GM19193 (cell line): ENCODE data around the gene LCE6A.

Experiments
- POLR2A ChIP-seq: IDR thresholded peaks from 4 replicates; pipeline ENCODE4 v1.6.1; 2011; ENCODE audit not compliant: insufficient read depth, insufficient read length; ENCODE audit errors: extremely low read depth

LCE6A gene

GRCh38 chr1:152842556-152842955 is at the start of gene LCE6A:
Gene LCE6A, plus strand, starts transcription at chr1:152842856. Its CDS starts 665 bp downstream, at chr1:152843521.
- no peak for TF ChIP-seq POLR2A

- TF ChIP-seq POLR2A, result no peak
These were observed 47.0 kb upstream of the LCE6A start for GRCh38 chr1:152795686-152796085.

GRCh38 chr1:152796421-152796820 is 46.2 kb upstream of the LCE6A start, which contains the start of gene LCE1D:
Gene LCE1D, plus strand, starts transcription at chr1:152796721. Its CDS starts 1,074 bp downstream, at chr1:152797795.
- TF ChIP-seq POLR2A, result no peak

- TF ChIP-seq POLR2A, result no peak
These were observed 41.3 kb upstream of the LCE6A start for GRCh38 chr1:152801333-152801732.

- no peak for TF ChIP-seq POLR2A
These were observed 36.1 kb upstream of the LCE6A start, which contains the start of gene LCE1C for GRCh38 chr1:152806576-152806975. Gene LCE1C, minus strand, starts transcription at chr1:152806651. Its CDS starts 1,173 bp downstream, at chr1:152805478.

- no peak for TF ChIP-seq POLR2A
These were observed 31.6 kb upstream of the LCE6A start for GRCh38 chr1:152811050-152811449.

GRCh38 chr1:152811671-152812070 is 31.0 kb upstream of the LCE6A start, which contains the start of gene LCE1B:
Gene LCE1B, plus strand, starts transcription at chr1:152811971. Its CDS starts 476 bp downstream, at chr1:152812447.
- TF ChIP-seq POLR2A, result no peak

- no peak for TF ChIP-seq POLR2A
These were observed 25.3 kb upstream of the LCE6A start for GRCh38 chr1:152817309-152817708.

- TF ChIP-seq POLR2A, result no peak
These were observed 19.4 kb upstream of the LCE6A start for GRCh38 chr1:152823294-152823693.

- TF ChIP-seq POLR2A, result no peak
These were observed 17.7 kb upstream of the LCE6A start for GRCh38 chr1:152824964-152825363.

GRCh38 chr1:152827173-152827572 is 15.5 kb upstream of the LCE6A start, which contains the start of gene LCE1A:
Gene LCE1A, plus strand, starts transcription at chr1:152827473. Its CDS starts 0 bp downstream, at chr1:152827473.
- TF ChIP-seq POLR2A, result no peak

GRCh38 chr1:152836870-152837269 is 5.8 kb upstream of the LCE6A start:
- no peak for TF ChIP-seq POLR2A

GRCh38 chr1:152855661-152856060 is 13.0 kb downstream of the LCE6A start:
- no peak for TF ChIP-seq POLR2A

- TF ChIP-seq POLR2A, result no peak
These were observed 15.4 kb downstream of the LCE6A start for GRCh38 chr1:152858062-152858461.

GRCh38 chr1:152859696-152860095 is 17.0 kb downstream of the LCE6A start, which contains the start of gene LCE7A:
Gene LCE7A, plus strand, starts transcription at chr1:152859996. Its CDS starts 702 bp downstream, at chr1:152860698.
- TF ChIP-seq POLR2A, result no peak

- TF ChIP-seq POLR2A, result no peak
These were observed 17.5 kb downstream of the LCE6A start for GRCh38 chr1:152860129-152860528.

- TF ChIP-seq POLR2A, result no peak
These were observed 18.7 kb downstream of the LCE6A start for GRCh38 chr1:152861374-152861773.
